SK-N-SH (cell line): ENCODE results near the gene TSG101. TPM values are rescaled to one million over a fixed set of nuclear protein-coding genes. Genes with fewer than 3 reads are reported as not detected.

Experiments
- CTCF ChIA-PET: fragments of 300-600, 350-600 bp; formaldehyde crosslinking; extraction: SDS; loops from one replicate; lab custom pipeline; 2021; lab: Yijun Ruan, JAX
- POLR2A ChIA-PET: fragments of 350-600 bp; sonication (Branson Sonifier 250); formaldehyde crosslinking; extraction: SDS; loops from one replicate; lab custom pipeline; 2020; ENCODE audit warnings: antibody characterized with exemption, inconsistent platforms; lab: Yijun Ruan, JAX
- DNase-seq: peaks from one replicate; pipeline ENCODE4 v3.0.0; 2012
- H2AFZ ChIP-seq: fragments of 200-600 bp; sonication (generic); 2 replicates; pipeline ENCODE4 v1.8.1; 2016; ENCODE audit warnings: antibody characterized with exemption, mild to moderate bottlenecking, low read depth
- H3F3A ChIP-seq: fragments of 200-600 bp; sonication (generic); replicated peaks from 2 replicates; pipeline ENCODE3; 2016; ENCODE audit warnings: antibody characterized with exemption, mild to moderate bottlenecking; ENCODE audit not compliant: insufficient read depth
- H3K27ac ChIP-seq, 2 experiments: fragments of 200-500 bp in 1 of 2; fragments of 200-600 bp in 1 of 2; sonication (Bioruptor generic) in 1 of 2; sonication (generic), shearing (Covaris generic) in 1 of 2; 2 replicates each; pipeline versions ENCODE4 v1.5.1 to v1.6.1; 2014 to 2016; ENCODE audit warnings: low read depth in 2 of 2, inconsistent platforms in 1 of 2, low read length in 1 of 2, mild to moderate bottlenecking in 1 of 2, mixed read lengths in 1 of 2
- H3K27me3 ChIP-seq: fragments of 200-600 bp; sonication (generic), shearing (Covaris generic); 2 replicates; pipeline ENCODE4 v1.6.1; 2016; ENCODE audit warnings: mixed run types; ENCODE audit not compliant: insufficient read depth
- H3K36me3 ChIP-seq, 2 experiments: fragments of 200-500 bp in 1 of 2; fragments of 200-600 bp in 1 of 2; sonication (Bioruptor generic) in 1 of 2; sonication (generic) in 1 of 2; replicated peaks in 1 of 2; 2 replicates each; pipeline versions ENCODE3 to v1.5.1; 2014 to 2016; ENCODE audit warnings: low read length in 1 of 2, mild to moderate bottlenecking in 1 of 2; ENCODE audit not compliant: insufficient read depth in 2 of 2, control insufficient read depth in 1 of 2
- H3K4me1 ChIP-seq, 2 experiments: fragments of 200-500 bp in 1 of 2; fragments of 200-600 bp in 1 of 2; sonication (Bioruptor generic) in 1 of 2; sonication (generic), shearing (Covaris generic) in 1 of 2; 2 replicates each; pipeline versions ENCODE4 v1.5.1 to v1.6.1; 2014 to 2016; ENCODE audit warnings: low read depth in 1 of 2, low read length in 1 of 2, mixed run types in 1 of 2; ENCODE audit not compliant: insufficient read depth in 2 of 2, control insufficient read depth in 1 of 2
- H3K4me2 ChIP-seq: fragments of 200-600 bp; sonication (generic), shearing (Covaris generic); 2 replicates; pipeline ENCODE4 v1.6.1; 2017; ENCODE audit warnings: mixed run types
- H3K4me3 ChIP-seq, 2 experiments: fragments of 200-500 bp in 1 of 2; fragments of 200-600 bp in 1 of 2; sonication (Bioruptor generic) in 1 of 2; sonication (generic), shearing (Covaris generic) in 1 of 2; 2 replicates each; pipeline versions ENCODE4 v1.5.1 to v1.8.1; 2014 to 2016; ENCODE audit warnings: low read depth in 2 of 2, inconsistent platforms in 1 of 2, low read length in 1 of 2, mild to moderate bottlenecking in 1 of 2, mixed read lengths in 1 of 2, moderate library complexity in 1 of 2
- H3K79me2 ChIP-seq: fragments of 200-600 bp; sonication (generic); 2 replicates; pipeline ENCODE4 v1.8.1; 2017; ENCODE audit warnings: mild to moderate bottlenecking; ENCODE audit not compliant: insufficient read depth
- H3K9ac ChIP-seq: fragments of 200-600 bp; sonication (generic); 2 replicates; pipeline ENCODE4 v1.6.1; 2017; ENCODE audit warnings: mixed run types
- H3K9me2 ChIP-seq: fragments of 200-600 bp; sonication (generic); 2 replicates; pipeline ENCODE4 v1.6.1; 2017; ENCODE audit warnings: mixed run types
- H3K9me3 ChIP-seq: fragments of 200-600 bp; sonication (generic); 2 replicates; pipeline ENCODE4 v1.6.1; 2017; ENCODE audit warnings: mixed run types, mild to moderate bottlenecking, moderate library complexity
- H4K20me1 ChIP-seq: fragments of 200-600 bp; sonication (generic); 2 replicates; pipeline ENCODE4 v1.6.1; 2017; ENCODE audit warnings: mild to moderate bottlenecking, mixed run types; ENCODE audit not compliant: insufficient read depth
- EP300 ChIP-seq, 2 experiments: IDR thresholded peaks; 2 replicates each; pipeline versions ENCODE4 v1.4.0 to v1.6.1; 2012; ENCODE audit warnings: borderline replicate concordance in 1 of 2, low read depth in 1 of 2, low read length in 1 of 2
- FOSL2 ChIP-seq: IDR thresholded peaks from 2 replicates; pipeline ENCODE4 v1.4.0; 2012; ENCODE audit warnings: low read depth, mild to moderate bottlenecking, moderate library complexity, borderline replicate concordance
- GABPA ChIP-seq: IDR thresholded peaks from 2 replicates; pipeline ENCODE4 v1.4.0; 2012; ENCODE audit warnings: low read depth, mild to moderate bottlenecking
- GATA2 ChIP-seq: sonication (generic); formaldehyde crosslinking; IDR thresholded peaks from 2 replicates; pipeline ENCODE4 v1.5.0; 2020; ENCODE audit warnings: mild to moderate bottlenecking, missing genetic modification reagents
- JUND ChIP-seq: IDR thresholded peaks from 2 replicates; pipeline ENCODE4 v1.4.0; 2012
- MEF2A ChIP-seq: IDR thresholded peaks from 2 replicates; pipeline ENCODE4 v1.4.0; 2012; ENCODE audit warnings: low read depth, borderline replicate concordance
- NFIC ChIP-seq: IDR thresholded peaks from 2 replicates; pipeline ENCODE4 v1.4.0; 2012; ENCODE audit warnings: borderline replicate concordance
- NRF1 ChIP-seq: IDR thresholded peaks from 2 replicates; pipeline ENCODE4 v1.6.1; 2012; ENCODE audit warnings: low read depth, mild to moderate bottlenecking, low read length
- POLR2AphosphoS5 ChIP-seq: IDR thresholded peaks from 2 replicates; pipeline ENCODE4 v1.6.1; 2012; ENCODE audit warnings: low read depth, low read length
- RAD21 ChIP-seq: IDR thresholded peaks from 2 replicates; pipeline ENCODE4 v1.6.1; 2012; ENCODE audit warnings: mild to moderate bottlenecking, low read length
- RCOR1 ChIP-seq: fragments of 150-350 bp; IDR thresholded peaks from 2 replicates; pipeline ENCODE4 v1.6.1; 2017; ENCODE audit warnings: antibody characterized with exemption, low read length
- RXRA ChIP-seq: IDR thresholded peaks from 2 replicates; pipeline ENCODE4 v1.4.0; 2012; ENCODE audit warnings: low read depth, mild to moderate bottlenecking, borderline replicate concordance
- SIN3A ChIP-seq: IDR thresholded peaks from 2 replicates; pipeline ENCODE4 v1.6.1; 2012; ENCODE audit warnings: low read depth, mild to moderate bottlenecking, low read length, moderate library complexity, borderline replicate concordance
- TAF1 ChIP-seq: IDR thresholded peaks from 2 replicates; pipeline ENCODE4 v1.6.1; 2012; ENCODE audit warnings: low read depth, mild to moderate bottlenecking, low read length, moderate library complexity, borderline replicate concordance
- TCF12 ChIP-seq: IDR thresholded peaks from 2 replicates; pipeline ENCODE4 v1.4.0; 2012
- YY1 ChIP-seq: IDR thresholded peaks from 2 replicates; pipeline ENCODE4 v1.4.0; 2012; ENCODE audit warnings: low read depth, mild to moderate bottlenecking
- WGBS: methylation state at CpG from one replicate; pipeline ENCODE4 v1.1.6; 2017; ENCODE audit warnings: low lambda C conversion rate; 5-methylcytosine and 5-hydroxymethylcytosine counted together
- polyA plus RNA-seq, 3 experiments: library from polyadenylated mRNA; depleted of rRNA; stranded (reverse); fragments of >200 nt; gene quantifications; 2 replicates each; pipeline ENCODE4 v1.2.3, GENCODE V29; 2012
- TF ChIP-seq, protein P1 (sequence below): IDR thresholded peaks from 2 replicates; pipeline ENCODE4 v1.6.1; 2012; ENCODE audit warnings: mild to moderate bottlenecking, low read depth, low read length, moderate library complexity
- TF ChIP-seq, protein P2 (sequence below): IDR thresholded peaks from 2 replicates; pipeline ENCODE4 v1.4.0; 2012; ENCODE audit warnings: low read depth, borderline replicate concordance
- TF ChIP-seq, protein P3 (sequence below): fragments of 200-600 bp; sonication (generic); IDR thresholded peaks from 2 replicates; pipeline ENCODE4 v1.6.1; 2017; ENCODE audit warnings: antibody characterized with exemption, mild to moderate bottlenecking, moderate library complexity

Gene TSG101
- polyA plus RNA-seq, 1 of the 3 experiments (the other 2 are of a cell fraction): 164 TPM

DNA sequence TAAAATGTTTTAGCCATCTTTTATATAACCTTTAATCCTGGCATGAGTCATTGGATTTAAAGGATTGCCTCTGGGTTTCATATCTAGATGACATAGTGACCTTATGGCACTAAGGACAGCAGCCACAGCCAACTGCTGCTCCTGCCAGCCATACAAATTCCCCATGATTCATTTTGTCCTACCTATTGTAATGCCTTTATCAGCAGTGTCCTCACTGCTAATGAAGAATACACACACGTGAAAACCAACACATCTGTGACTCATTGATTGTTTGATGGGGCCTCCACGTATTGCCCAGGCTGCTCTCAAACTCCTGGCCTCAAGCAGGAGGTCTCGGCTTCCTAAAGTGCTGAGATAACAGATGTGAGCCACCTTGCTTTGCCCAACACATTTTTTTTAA, 69.3 kb downstream of the TSG101 start:
- Histone ChIP-seq H3K27me3 (no peaks in the 10 kb centered on the region), H3K9me3 (no peaks in the 10 kb centered on the region), H3K9me2 (no peaks in the 10 kb centered on the region), H3K36me3 (no peaks in the 10 kb centered on the region), H3K4me2 (no peak overlapping the region), H3K79me2 (no peaks in the 10 kb centered on the region), H3F3A (no peaks in the 10 kb centered on the region)
- 33% methylated on average over 3 of the region's 3 CpGs for WGBS
- TF ChIP-seq JUND (no peak), RCOR1 (no peak), TCF12 (no peak), YY1 (no peak), NRF1 (no peak), EP300 (IDR thresholded peaks at IDR 0.05; ENCODE audit: borderline replicate concordance in 1 of 2, low read depth in 1 of 2, low read length in 1 of 2) (no peak), RAD21 (no peak), TAF1 (no peak), NFIC (no peak)
- TF ChIP-seq, protein P1, sequence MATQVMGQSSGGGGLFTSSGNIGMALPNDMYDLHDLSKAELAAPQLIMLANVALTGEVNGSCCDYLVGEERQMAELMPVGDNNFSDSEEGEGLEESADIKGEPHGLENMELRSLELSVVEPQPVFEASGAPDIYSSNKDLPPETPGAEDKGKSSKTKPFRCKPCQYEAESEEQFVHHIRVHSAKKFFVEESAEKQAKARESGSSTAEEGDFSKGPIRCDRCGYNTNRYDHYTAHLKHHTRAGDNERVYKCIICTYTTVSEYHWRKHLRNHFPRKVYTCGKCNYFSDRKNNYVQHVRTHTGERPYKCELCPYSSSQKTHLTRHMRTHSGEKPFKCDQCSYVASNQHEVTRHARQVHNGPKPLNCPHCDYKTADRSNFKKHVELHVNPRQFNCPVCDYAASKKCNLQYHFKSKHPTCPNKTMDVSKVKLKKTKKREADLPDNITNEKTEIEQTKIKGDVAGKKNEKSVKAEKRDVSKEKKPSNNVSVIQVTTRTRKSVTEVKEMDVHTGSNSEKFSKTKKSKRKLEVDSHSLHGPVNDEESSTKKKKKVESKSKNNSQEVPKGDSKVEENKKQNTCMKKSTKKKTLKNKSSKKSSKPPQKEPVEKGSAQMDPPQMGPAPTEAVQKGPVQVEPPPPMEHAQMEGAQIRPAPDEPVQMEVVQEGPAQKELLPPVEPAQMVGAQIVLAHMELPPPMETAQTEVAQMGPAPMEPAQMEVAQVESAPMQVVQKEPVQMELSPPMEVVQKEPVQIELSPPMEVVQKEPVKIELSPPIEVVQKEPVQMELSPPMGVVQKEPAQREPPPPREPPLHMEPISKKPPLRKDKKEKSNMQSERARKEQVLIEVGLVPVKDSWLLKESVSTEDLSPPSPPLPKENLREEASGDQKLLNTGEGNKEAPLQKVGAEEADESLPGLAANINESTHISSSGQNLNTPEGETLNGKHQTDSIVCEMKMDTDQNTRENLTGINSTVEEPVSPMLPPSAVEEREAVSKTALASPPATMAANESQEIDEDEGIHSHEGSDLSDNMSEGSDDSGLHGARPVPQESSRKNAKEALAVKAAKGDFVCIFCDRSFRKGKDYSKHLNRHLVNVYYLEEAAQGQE: no peak
- TF ChIP-seq, protein P2, sequence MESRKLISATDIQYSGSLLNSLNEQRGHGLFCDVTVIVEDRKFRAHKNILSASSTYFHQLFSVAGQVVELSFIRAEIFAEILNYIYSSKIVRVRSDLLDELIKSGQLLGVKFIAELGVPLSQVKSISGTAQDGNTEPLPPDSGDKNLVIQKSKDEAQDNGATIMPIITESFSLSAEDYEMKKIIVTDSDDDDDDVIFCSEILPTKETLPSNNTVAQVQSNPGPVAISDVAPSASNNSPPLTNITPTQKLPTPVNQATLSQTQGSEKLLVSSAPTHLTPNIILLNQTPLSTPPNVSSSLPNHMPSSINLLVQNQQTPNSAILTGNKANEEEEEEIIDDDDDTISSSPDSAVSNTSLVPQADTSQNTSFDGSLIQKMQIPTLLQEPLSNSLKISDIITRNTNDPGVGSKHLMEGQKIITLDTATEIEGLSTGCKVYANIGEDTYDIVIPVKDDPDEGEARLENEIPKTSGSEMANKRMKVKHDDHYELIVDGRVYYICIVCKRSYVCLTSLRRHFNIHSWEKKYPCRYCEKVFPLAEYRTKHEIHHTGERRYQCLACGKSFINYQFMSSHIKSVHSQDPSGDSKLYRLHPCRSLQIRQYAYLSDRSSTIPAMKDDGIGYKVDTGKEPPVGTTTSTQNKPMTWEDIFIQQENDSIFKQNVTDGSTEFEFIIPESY: no peak
- TF ChIP-seq, all 33 proteins: peak for 0
- Histone ChIP-seq H3K4me1 (no peaks in the 10 kb centered on the region; a peak in 1 of 4 replicates), H3K4me3 (no peak overlapping the region), H3K27ac (no peak overlapping the region), H4K20me1 (no peaks in the 10 kb centered on the region), H3K9ac (no peak overlapping the region), H2AFZ (no peak overlapping the region)
- DNase-seq: peak; percentile 20
- CTCF ChIA-PET: no interaction called here
- POLR2A ChIA-PET: no interaction called here

DNA sequence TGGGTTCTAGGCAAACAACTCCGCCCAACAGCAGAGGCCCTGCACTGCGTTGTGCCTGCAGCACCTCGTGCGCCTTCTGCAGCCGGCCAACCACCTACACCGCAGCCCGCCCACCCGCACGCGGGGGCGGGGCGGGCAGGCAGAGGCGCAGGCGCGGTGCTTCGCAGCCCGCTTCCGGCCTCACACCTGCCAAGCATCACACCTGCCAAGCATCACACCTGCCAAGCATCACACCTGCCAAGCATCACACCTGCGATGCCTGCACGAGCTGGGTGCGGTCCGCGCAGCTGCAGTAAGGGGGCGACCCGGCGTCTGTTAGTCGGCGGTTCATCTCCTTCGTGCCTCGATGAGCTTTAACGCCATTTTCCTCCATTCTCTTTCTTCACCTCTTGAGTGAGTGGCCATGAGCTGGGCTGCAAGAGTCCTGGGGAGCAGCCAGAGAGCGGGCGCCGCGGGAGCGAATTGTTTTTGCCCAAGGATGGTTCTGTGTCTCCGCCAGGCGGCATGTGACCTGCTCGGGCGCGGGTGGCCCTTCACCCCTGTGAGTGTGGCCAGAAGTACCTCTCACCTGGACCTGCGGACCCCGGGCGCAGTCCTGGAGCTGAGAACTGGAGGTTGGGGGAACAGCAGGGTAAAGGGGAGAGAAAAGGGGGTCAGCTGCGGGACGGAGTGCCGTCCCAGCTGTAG, 70.9 kb downstream of the TSG101 start, which contains the start of gene LDHAL6A:
Gene LDHAL6A (plus strand): TSS at position 171 of the 687 bp plus-strand sequence. CDS start 825 bp downstream, outside the sequence.
- 94% methylated on average over 46 of the region's 47 CpGs for WGBS
- ChIA-PET CTCF (no interaction called here), POLR2A (no interaction called here)
- no peak within 1 kb of the TSS for H3K27ac ChIP-seq
- DNase-seq: no peak
- H3F3A ChIP-seq: no peaks in the 10 kb centered on the region
- H3K79me2 ChIP-seq: no peaks in the 10 kb centered on the region
- no peak within 1 kb of the TSS for H2AFZ ChIP-seq
- H4K20me1 ChIP-seq: no peaks in the 10 kb centered on the region
- H3K9ac ChIP-seq: no peak within 1 kb of the TSS
- H3K4me1 ChIP-seq: no peaks in the 10 kb centered on the region; a peak in 1 of 4 replicates
- no peaks in the 10 kb centered on the region for H3K9me2 ChIP-seq
- no peak within 1 kb of the TSS for H3K4me2 ChIP-seq
- no peaks in the 10 kb centered on the region for H3K27me3 ChIP-seq
- no peaks in the 10 kb centered on the region for H3K36me3 ChIP-seq
- no peak within 1 kb of the TSS for H3K4me3 ChIP-seq
- no peaks in the 10 kb centered on the region for H3K9me3 ChIP-seq
- TF ChIP-seq GABPA (no peak), RCOR1 (no peak), RXRA (no peak), FOSL2 (no peak), JUND (no peak), GATA2 (no peak), MEF2A (no peak), SIN3A (no peak), EP300 (IDR thresholded peaks at IDR 0.05; ENCODE audit: borderline replicate concordance in 1 of 2, low read depth in 1 of 2, low read length in 1 of 2) (no peak), POLR2AphosphoS5 (no peak)
- TF ChIP-seq, protein P3, sequence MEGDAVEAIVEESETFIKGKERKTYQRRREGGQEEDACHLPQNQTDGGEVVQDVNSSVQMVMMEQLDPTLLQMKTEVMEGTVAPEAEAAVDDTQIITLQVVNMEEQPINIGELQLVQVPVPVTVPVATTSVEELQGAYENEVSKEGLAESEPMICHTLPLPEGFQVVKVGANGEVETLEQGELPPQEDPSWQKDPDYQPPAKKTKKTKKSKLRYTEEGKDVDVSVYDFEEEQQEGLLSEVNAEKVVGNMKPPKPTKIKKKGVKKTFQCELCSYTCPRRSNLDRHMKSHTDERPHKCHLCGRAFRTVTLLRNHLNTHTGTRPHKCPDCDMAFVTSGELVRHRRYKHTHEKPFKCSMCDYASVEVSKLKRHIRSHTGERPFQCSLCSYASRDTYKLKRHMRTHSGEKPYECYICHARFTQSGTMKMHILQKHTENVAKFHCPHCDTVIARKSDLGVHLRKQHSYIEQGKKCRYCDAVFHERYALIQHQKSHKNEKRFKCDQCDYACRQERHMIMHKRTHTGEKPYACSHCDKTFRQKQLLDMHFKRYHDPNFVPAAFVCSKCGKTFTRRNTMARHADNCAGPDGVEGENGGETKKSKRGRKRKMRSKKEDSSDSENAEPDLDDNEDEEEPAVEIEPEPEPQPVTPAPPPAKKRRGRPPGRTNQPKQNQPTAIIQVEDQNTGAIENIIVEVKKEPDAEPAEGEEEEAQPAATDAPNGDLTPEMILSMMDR: no peak
- TF ChIP-seq, protein P2: no peak
